Measurements from ENCODE around the gene MEAK7.

DNA sequence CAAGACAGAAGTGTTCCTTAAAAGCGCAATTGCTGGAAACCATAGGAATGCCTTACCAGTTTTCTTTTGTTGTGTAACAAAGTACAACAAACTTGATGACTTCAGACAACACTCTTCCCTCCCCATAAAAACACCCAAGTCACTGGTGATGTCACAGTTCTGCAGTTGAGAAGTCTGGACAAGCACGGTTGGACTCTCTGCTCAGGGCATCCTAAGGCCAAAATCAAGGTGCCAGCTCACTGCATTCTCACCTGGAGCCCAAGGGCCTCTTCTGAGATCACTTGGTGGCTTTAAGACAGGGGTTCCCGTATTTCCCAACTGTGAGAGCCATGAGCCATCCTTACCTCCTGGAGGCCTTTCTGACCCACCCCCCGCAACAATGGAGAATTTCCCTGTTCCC is 45.6 kb upstream of the MEAK7 start:
- TF ChIP-seq, protein P1, sequence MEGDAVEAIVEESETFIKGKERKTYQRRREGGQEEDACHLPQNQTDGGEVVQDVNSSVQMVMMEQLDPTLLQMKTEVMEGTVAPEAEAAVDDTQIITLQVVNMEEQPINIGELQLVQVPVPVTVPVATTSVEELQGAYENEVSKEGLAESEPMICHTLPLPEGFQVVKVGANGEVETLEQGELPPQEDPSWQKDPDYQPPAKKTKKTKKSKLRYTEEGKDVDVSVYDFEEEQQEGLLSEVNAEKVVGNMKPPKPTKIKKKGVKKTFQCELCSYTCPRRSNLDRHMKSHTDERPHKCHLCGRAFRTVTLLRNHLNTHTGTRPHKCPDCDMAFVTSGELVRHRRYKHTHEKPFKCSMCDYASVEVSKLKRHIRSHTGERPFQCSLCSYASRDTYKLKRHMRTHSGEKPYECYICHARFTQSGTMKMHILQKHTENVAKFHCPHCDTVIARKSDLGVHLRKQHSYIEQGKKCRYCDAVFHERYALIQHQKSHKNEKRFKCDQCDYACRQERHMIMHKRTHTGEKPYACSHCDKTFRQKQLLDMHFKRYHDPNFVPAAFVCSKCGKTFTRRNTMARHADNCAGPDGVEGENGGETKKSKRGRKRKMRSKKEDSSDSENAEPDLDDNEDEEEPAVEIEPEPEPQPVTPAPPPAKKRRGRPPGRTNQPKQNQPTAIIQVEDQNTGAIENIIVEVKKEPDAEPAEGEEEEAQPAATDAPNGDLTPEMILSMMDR (IDR thresholded peaks at IDR 0.05) = no peak
- TF ChIP-seq EP300 (IDR thresholded peaks at IDR 0.05) (no peak), POLR2A (IDR thresholded peaks at IDR 0.05) (no peak)
